Mucosa of descending colon (tissue), 3 donors: ENCODE measurements around the gene ZFP36L2. TPM values are rescaled to one million over a fixed set of nuclear protein-coding genes. Genes with fewer than 3 reads are reported as not detected.

Experiments used
- ATAC-seq: fragments of 200-7000 bp; cut with Tn5 transposase; one replicate; pipeline ENCODE4 v1.9.1; 2020; ENCODE audit warnings: mild to moderate bottlenecking, moderate library complexity
- DNase-seq, 3 donors: peaks; one replicate each; pipeline ENCODE4 v3.0.0-alpha.2; 2020
- H3K36me3 ChIP-seq: fragments of 200-600 bp; one replicate; pipeline ENCODE4 v1.8.0; 2021; ENCODE audit warnings: low read depth, mild to moderate bottlenecking
- H3K4me1 ChIP-seq: fragments of 200-600 bp; one replicate; pipeline ENCODE4 v1.8.0; 2021; ENCODE audit warnings: low read depth, mild to moderate bottlenecking
- H3K4me3 ChIP-seq: fragments of 200-600 bp; one replicate; pipeline ENCODE4 v1.8.0; 2021; ENCODE audit warnings: mild to moderate bottlenecking
- H3K9me3 ChIP-seq: fragments of 200-600 bp; one replicate; pipeline ENCODE4 v1.8.0; 2021; ENCODE audit warnings: mild to moderate bottlenecking
- CTCF ChIP-seq: fragments of 200-600 bp; IDR thresholded peaks from one replicate; pipeline ENCODE4 v1.8.0; 2022; ENCODE audit warnings: antibody characterized with exemption, mild to moderate bottlenecking
- intact Hi-C, 2 donors: fragments of 100-400 bp; cut with DNase I in 1 of 2; cut with micrococcal nuclease in 1 of 2; formaldehyde crosslinking; loops; one replicate each; pipeline versions ENCODE4 v1.11.0 to v1.11.1; 2022; cut with DNase I, micrococcal nuclease
- total RNA-seq, 3 donors: library from RNA; stranded (reverse); fragmentation: NEBNext Ultra II Directional in 2 of 3; extraction: Animal tissue kit (Norgen Biotek cat#: 25700) in 2 of 3; gene quantifications; one replicate each; pipeline versions ENCODE4 v1.2.1 to v1.2.4, GENCODE V29; 2021 to 2023
- donor health status: DM: no; HTN: no; CAD: no; lungs with moderate emphysema.
- donor health status: DM: no; HTN: no; CAD: no.
- donor health status: DM: no; HTN: yes; CAD: no.

Gene ZFP36L2
- total RNA-seq, 3 donors from 2014 or later: 160 to 198 (median 169) TPM

DNA sequence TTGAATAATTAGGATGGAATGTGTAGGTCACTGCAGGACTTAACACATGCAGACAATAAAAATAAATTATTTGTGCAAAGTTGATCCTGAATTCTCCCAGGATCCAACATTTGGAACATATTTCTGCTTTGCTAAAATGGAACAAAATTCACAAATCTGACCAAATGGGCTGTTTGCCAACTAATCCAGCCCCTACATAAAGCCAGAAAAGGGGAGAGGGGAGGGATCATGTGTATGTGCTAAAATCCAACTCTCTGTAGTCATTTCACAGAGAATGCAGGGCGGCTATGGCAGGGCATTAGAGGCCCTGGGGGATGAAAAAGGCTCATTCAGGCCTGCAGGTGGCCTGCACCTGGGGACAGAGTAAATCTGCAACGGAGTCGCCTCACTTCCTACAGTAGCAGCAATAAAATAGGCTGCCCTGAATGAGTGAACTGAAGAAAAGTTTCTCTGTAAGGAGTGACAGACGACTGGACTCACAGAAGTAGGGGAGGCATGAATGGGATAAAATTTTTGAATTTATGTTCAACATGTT, 4.0 kb upstream of the ZFP36L2 start:
- no peak for TF ChIP-seq CTCF

GRCh38 chr2:43228756-43229659, 2.6 kb upstream of the ZFP36L2 start:
- DNase-seq (no peak), ATAC-seq (no peak)
- peaks cover 21% of the 10 kb centered on the region for H3K4me1 ChIP-seq
- intact Hi-C loops: loop anchor here (5.0 to 10.0 kb wide), 3 partner anchors 207 to 256 kb away; no protein-coding TSS in a partner anchor
- no peak for TF ChIP-seq CTCF
- no peak overlapping the region for H3K4me3 ChIP-seq
- no peaks in the 10 kb centered on the region for H3K9me3 ChIP-seq
- H3K36me3 ChIP-seq: peaks cover 11% of the 10 kb centered on the region

More for the DNA sequence above, 4.0 kb upstream of the ZFP36L2 start:
- H3K9me3 ChIP-seq: no peaks in the 10 kb centered on the region
- H3K36me3 ChIP-seq: peaks cover 4% of the 10 kb centered on the region
- peaks cover 21% of the 10 kb centered on the region for H3K4me1 ChIP-seq
- H3K4me3 ChIP-seq: no peak overlapping the region
- intact Hi-C loops: loop anchor here (10.0 kb wide), 2 partner anchors 254 to 256 kb away; no protein-coding TSS in a partner anchor
- ATAC-seq: no peak
- no peak for DNase-seq

GRCh38 chr2:43228321-43228751, 1.9 kb upstream of the ZFP36L2 start:
- no peak for TF ChIP-seq CTCF
- H3K36me3 ChIP-seq: peaks cover 11% of the 10 kb centered on the region
- DNase-seq: no peak
- H3K9me3 ChIP-seq: no peaks in the 10 kb centered on the region
- intact Hi-C loops: loop anchor here (5.0 to 10.0 kb wide), 3 partner anchors 206 to 256 kb away; no protein-coding TSS in a partner anchor
- no peak overlapping the region for H3K4me3 ChIP-seq
- no peak for ATAC-seq
- peaks cover 21% of the 10 kb centered on the region for H3K4me1 ChIP-seq

GRCh38 chr2:43227830-43228281, 1.4 kb upstream of the ZFP36L2 start:
- peak; percentile 0 for ATAC-seq
- intact Hi-C loops: loop anchor here (5.0 to 10.0 kb wide), 3 partner anchors 206 to 257 kb away; no protein-coding TSS in a partner anchor
- Histone ChIP-seq H3K4me1 (peaks cover 21% of the 10 kb centered on the region), H3K9me3 (no peaks in the 10 kb centered on the region), H3K36me3 (peaks cover 11% of the 10 kb centered on the region), H3K4me3 (peak overlapping the region; percentile 95)
- TF ChIP-seq CTCF: no peak
- DNase-seq: no peak

- ATAC-seq (peak; percentile 66), DNase-seq (peak; percentile 96 to 97 (median 96))
- intact Hi-C loops: loop anchor here (5.0 to 10.0 kb wide), 3 partner anchors 205 to 258 kb away; no protein-coding TSS in a partner anchor
- H3K9me3 ChIP-seq: no peaks in the 10 kb centered on the region
- no peak for TF ChIP-seq CTCF
- H3K36me3 ChIP-seq: peaks cover 11% of the 10 kb centered on the region
- peak overlapping the region; percentile 95 for H3K4me3 ChIP-seq
- H3K4me1 ChIP-seq: peaks cover 21% of the 10 kb centered on the region
These were observed 786 bp upstream of the ZFP36L2 start for GRCh38 chr2:43226955-43227829.
